Measurements from ENCODE around the gene TCEA2. TPM values are rescaled to one million over a fixed set of nuclear protein-coding genes. Genes with fewer than 3 reads are reported as not detected.

The TCEA2 gene
- polyA plus RNA-seq, 3 donors, result 15.7 to 24.3 (median 16.0) TPM

DNA sequence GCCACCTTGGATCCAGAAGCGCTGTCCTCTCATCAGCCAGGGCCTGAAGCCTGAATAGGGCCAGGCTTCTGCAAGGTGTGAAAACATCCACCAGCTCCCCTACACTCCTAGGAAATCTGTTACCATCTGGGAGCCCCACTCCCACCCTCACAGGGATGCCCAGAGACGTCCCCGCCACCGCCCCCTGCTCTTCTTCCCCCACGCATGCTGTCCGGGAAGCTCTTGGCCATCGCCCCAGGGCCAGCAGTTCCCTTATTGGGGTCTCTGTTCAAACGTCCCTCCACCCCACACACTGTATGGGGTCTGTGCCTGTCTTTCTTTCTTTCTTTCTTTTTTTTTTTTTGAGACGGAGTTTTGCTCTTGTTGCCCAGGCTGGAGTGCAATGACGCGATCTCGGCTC lies 12.6 kb downstream of the TCEA2 start:
- Histone ChIP-seq H3K79me2 (ENCODE audit: insufficient read depth, low read length) (peaks cover 66% of the 10 kb centered on the region), H3K27me3 (ENCODE audit: control insufficient read depth in 2 of 2, insufficient read depth in 2 of 2, low read length in 2 of 2) (no peaks in the 10 kb centered on the region), H3K4me3 (replicated peaks in 1 of 3; ENCODE audit: low read depth in 2 of 3, low read length in 3 of 3) (no peak overlapping the region), H3K9ac (ENCODE audit: insufficient read depth, low read length, poor library complexity, severe bottlenecking) (no peak overlapping the region), H4K20me1 (ENCODE audit: insufficient read depth, low read length) (peaks cover 94% of the 10 kb centered on the region), H2AFZ (ENCODE audit: insufficient read depth, low read depth, low read length, poor library complexity, severe bottlenecking) (no peak overlapping the region), H3K4me2 (replicated peaks; ENCODE audit: extremely low read depth, low read length, poor library complexity, severe bottlenecking) (peak overlapping the region; percentile 44), H3K9me3 (replicated peaks in 1 of 2; ENCODE audit: control insufficient read depth in 1 of 2, insufficient read depth in 1 of 2, low read length in 2 of 2) (no peaks in the 10 kb centered on the region), H3K4me1 (ENCODE audit: control insufficient read depth in 1 of 2, insufficient read depth in 2 of 2, low read length in 2 of 2) (peaks cover 22 to 47% of the 10 kb centered on the region in 2 donors), H3K36me3 (replicated peaks in 1 of 2; ENCODE audit: control insufficient read depth in 1 of 2, insufficient read depth in 2 of 2, low read length in 2 of 2) (peaks cover 43 to 46% of the 10 kb centered on the region in 2 donors), H3K27ac (ENCODE audit: low read depth in 1 of 2, low read length in 2 of 2) (peak overlapping the region; percentile 2 to 48)
- no peaks in the 10 kb centered on the region for H3K9me3 Mint-ChIP-seq
- intact Hi-C loops (cut with micrococcal nuclease), result no loop called here
- no peak for DNase-seq
- H3K27me3 Mint-ChIP-seq (ENCODE audit: low read depth in 3 of 3), result peaks cover 0 to 3% (median 0%) of the 10 kb centered on the region in 3 donors
- TF ChIP-seq, protein P1, sequence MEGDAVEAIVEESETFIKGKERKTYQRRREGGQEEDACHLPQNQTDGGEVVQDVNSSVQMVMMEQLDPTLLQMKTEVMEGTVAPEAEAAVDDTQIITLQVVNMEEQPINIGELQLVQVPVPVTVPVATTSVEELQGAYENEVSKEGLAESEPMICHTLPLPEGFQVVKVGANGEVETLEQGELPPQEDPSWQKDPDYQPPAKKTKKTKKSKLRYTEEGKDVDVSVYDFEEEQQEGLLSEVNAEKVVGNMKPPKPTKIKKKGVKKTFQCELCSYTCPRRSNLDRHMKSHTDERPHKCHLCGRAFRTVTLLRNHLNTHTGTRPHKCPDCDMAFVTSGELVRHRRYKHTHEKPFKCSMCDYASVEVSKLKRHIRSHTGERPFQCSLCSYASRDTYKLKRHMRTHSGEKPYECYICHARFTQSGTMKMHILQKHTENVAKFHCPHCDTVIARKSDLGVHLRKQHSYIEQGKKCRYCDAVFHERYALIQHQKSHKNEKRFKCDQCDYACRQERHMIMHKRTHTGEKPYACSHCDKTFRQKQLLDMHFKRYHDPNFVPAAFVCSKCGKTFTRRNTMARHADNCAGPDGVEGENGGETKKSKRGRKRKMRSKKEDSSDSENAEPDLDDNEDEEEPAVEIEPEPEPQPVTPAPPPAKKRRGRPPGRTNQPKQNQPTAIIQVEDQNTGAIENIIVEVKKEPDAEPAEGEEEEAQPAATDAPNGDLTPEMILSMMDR (IDR thresholded peaks at IDR 0.05), result no peak
- H3K36me3 Mint-ChIP-seq, result peaks cover 32 to 51% of the 10 kb centered on the region in 2 donors
- H3K4me3 Mint-ChIP-seq, result peak overlapping the region; percentile 6 to 97
- H3K27ac Mint-ChIP-seq, result peak overlapping the region in 5 of 7 donors; percentile 50 to 82 (median 70)
- WGBS (ENCODE audit: insufficient coverage), result 76% methylated on average over 7 of the region's 12 CpGs
- peaks cover 34% of the 10 kb centered on the region for H3K4me1 Mint-ChIP-seq

GRCh38 chr20:64076061-64076997 lies 13.3 kb downstream of the TCEA2 start:
- H4K20me1 ChIP-seq (ENCODE audit: insufficient read depth, low read length), result peaks cover 94% of the 10 kb centered on the region
- peak overlapping the region; percentile 88 for H3K9ac ChIP-seq (ENCODE audit: insufficient read depth, low read length, poor library complexity, severe bottlenecking)
- WGBS (ENCODE audit: insufficient coverage), result 85% methylated on average over 14 of the region's 22 CpGs
- TF ChIP-seq, protein P1 (IDR thresholded peaks at IDR 0.05), result no peak
- no peaks in the 10 kb centered on the region for H3K27me3 ChIP-seq (ENCODE audit: control insufficient read depth in 2 of 2, insufficient read depth in 2 of 2, low read length in 2 of 2)
- peak overlapping the region; percentile 92 for H3K4me2 ChIP-seq (replicated peaks; ENCODE audit: extremely low read depth, low read length, poor library complexity, severe bottlenecking)
- H3K4me3 ChIP-seq (replicated peaks in 1 of 3; ENCODE audit: low read depth in 2 of 3, low read length in 3 of 3), result peak overlapping the region; percentile 78 to 100 (median 84)
- intact Hi-C loops (cut with micrococcal nuclease), result no loop called here
- no peak for DNase-seq
- H3K27ac Mint-ChIP-seq, result peak overlapping the region; percentile 62 to 94 (median 89)
- peaks cover 0 to 3% (median 0%) of the 10 kb centered on the region in 3 donors for H3K27me3 Mint-ChIP-seq (ENCODE audit: low read depth in 3 of 3)
- peak overlapping the region; percentile 81 to 86 for H3K27ac ChIP-seq (ENCODE audit: low read depth in 1 of 2, low read length in 2 of 2)
- peaks cover 74% of the 10 kb centered on the region for H3K79me2 ChIP-seq (ENCODE audit: insufficient read depth, low read length)
- peaks cover 43 to 46% of the 10 kb centered on the region in 2 donors for H3K36me3 ChIP-seq (replicated peaks in 1 of 2; ENCODE audit: control insufficient read depth in 1 of 2, insufficient read depth in 2 of 2, low read length in 2 of 2)
- H2AFZ ChIP-seq (ENCODE audit: insufficient read depth, low read depth, low read length, poor library complexity, severe bottlenecking), result no peak overlapping the region
- no peaks in the 10 kb centered on the region for H3K9me3 Mint-ChIP-seq
- peaks cover 32 to 51% of the 10 kb centered on the region in 2 donors for H3K36me3 Mint-ChIP-seq
- no peaks in the 10 kb centered on the region for H3K9me3 ChIP-seq (replicated peaks in 1 of 2; ENCODE audit: control insufficient read depth in 1 of 2, insufficient read depth in 1 of 2, low read length in 2 of 2)
- peaks cover 41% of the 10 kb centered on the region for H3K4me1 Mint-ChIP-seq
- peak overlapping the region; percentile 95 to 97 for H3K4me3 Mint-ChIP-seq
- H3K4me1 ChIP-seq (ENCODE audit: control insufficient read depth in 1 of 2, insufficient read depth in 2 of 2, low read length in 2 of 2), result peaks cover 29 to 55% of the 10 kb centered on the region in 2 donors

Data from CD14-positive monocyte (primary cell).